ENCODE measurements around the gene CTIF.

Gene CTIF

DNA sequence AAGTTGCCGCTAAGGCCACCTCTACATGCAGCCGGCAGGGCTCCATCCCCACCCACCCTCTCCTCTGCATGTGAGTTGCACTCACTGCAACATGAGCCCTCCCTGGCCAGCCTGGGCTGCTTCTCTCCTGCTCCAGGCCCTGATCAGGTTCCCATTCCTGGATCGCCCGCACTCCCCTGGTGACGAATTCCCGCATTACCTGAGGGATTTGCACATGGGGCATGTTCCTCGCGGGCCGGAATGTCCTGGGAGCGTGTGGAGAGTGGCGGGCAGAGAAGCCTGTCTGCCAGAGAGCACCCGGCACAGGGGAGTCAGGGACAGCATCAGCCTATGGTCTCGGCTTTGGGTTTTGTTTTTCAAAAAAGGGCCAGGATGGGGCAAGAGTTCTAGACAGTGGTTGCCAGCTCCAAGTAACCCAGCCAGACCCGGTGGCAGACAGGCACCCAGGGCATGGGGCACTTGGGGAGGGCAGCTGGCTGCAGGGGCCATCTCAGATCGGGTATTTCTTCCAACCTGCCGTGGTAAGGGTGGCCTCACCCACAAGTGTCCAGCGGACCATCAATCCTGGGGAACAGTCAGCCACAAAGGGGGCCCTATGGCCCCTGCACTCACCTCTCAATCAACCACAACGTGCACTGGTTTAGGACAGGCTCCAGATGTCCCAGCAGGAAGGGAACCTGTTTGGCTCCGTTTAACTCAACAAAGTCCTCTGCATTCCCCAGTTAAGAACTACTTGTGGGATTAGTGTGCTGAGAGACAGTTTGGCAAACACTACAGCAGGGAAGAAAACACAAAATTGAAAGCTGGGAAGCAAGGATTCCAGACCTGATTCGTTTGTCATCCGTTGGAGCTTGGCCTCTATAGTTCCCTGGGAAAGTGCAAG lies 224.2 kb downstream of the CTIF start:
- no peaks in the 10 kb centered on the region for H3K27me3 ChIP-seq
- H3K4me1 ChIP-seq: no peaks in the 10 kb centered on the region
- no peaks in the 10 kb centered on the region for H3K9me3 ChIP-seq
- no peak overlapping the region for H3K4me3 ChIP-seq (ENCODE audit: low read depth, low read length)
- DNase-seq: no peak
- no peaks in the 10 kb centered on the region for H3K36me3 ChIP-seq
- TF ChIP-seq, protein P1, sequence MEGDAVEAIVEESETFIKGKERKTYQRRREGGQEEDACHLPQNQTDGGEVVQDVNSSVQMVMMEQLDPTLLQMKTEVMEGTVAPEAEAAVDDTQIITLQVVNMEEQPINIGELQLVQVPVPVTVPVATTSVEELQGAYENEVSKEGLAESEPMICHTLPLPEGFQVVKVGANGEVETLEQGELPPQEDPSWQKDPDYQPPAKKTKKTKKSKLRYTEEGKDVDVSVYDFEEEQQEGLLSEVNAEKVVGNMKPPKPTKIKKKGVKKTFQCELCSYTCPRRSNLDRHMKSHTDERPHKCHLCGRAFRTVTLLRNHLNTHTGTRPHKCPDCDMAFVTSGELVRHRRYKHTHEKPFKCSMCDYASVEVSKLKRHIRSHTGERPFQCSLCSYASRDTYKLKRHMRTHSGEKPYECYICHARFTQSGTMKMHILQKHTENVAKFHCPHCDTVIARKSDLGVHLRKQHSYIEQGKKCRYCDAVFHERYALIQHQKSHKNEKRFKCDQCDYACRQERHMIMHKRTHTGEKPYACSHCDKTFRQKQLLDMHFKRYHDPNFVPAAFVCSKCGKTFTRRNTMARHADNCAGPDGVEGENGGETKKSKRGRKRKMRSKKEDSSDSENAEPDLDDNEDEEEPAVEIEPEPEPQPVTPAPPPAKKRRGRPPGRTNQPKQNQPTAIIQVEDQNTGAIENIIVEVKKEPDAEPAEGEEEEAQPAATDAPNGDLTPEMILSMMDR (IDR thresholded peaks at IDR 0.05; ENCODE audit: low read depth, low read length): no peak

DNA sequence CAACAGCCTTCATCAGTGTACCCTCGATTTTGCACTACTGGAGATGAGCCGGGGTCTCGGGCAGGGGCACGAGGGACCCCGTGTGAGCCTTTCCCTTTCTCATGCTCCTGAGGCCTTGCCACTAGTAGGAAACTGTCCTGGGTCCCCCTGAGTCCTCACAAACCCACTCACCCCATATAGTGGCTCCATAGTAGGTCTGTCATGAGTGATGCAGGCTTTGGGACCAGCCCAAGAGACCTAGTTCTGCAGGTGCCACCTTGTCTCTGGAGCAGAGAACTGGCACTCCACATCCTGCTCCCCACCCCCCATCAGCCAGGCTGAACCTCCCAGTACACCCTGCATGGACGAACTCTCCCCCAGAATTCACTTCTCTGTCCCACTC lies 224.9 kb downstream of the CTIF start:
- H3K9me3 ChIP-seq: no peaks in the 10 kb centered on the region
- H3K4me3 ChIP-seq (ENCODE audit: low read depth, low read length): no peak overlapping the region
- no peaks in the 10 kb centered on the region for H3K4me1 ChIP-seq
- TF ChIP-seq, protein P1 (IDR thresholded peaks at IDR 0.05; ENCODE audit: low read depth, low read length): no peak
- H3K27me3 ChIP-seq: no peaks in the 10 kb centered on the region
- DNase-seq: no peak
- no peaks in the 10 kb centered on the region for H3K36me3 ChIP-seq

DNA sequence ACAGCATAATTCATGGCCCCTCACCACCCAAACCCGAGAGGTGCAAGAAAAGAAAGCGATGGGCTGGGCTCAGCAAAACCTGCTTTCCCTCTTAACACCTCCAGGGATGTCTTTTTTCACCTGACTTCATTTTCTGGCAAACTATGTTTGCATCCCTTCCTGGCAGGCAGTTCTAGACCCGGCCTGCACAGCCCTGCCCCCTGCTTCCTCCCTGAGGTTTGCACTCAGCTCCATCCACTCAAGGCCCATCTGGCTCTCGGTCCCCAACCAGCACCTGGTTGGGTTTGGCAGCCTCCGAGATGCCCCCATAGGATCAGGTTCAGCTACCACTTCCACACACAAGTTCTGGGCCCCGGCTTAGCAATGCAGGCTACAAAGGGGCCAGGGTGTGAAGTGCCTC lies 226.2 kb downstream of the CTIF start:
- H3K4me1 ChIP-seq: no peaks in the 10 kb centered on the region
- TF ChIP-seq, protein P1 (IDR thresholded peaks at IDR 0.05; ENCODE audit: low read depth, low read length): no peak
- H3K36me3 ChIP-seq: no peaks in the 10 kb centered on the region
- H3K27me3 ChIP-seq: no peaks in the 10 kb centered on the region
- no peak for DNase-seq
- H3K9me3 ChIP-seq: no peaks in the 10 kb centered on the region
- H3K4me3 ChIP-seq (ENCODE audit: low read depth, low read length): no peak overlapping the region

DNA sequence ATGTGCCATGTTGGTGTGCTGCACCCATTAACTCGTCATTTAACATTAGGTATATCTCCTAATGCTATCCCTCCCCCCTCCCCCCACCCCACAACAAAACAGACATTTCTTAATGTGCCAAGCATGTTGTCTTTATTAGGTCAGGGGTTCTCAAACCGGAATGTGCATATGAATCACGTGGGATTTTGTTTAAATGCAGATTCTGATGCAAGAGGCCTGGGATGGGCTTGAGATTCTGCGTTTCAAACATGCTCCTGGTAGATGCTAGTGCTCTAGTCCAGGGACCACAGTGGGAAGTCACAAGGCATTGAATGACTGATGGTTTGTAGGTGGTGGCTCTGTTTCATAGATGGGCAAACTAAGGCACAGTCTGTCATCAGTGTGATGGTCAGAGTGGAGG lies 227.2 kb downstream of the CTIF start:
- TF ChIP-seq, protein P1 (IDR thresholded peaks at IDR 0.05; ENCODE audit: low read depth, low read length): no peak
- H3K4me3 ChIP-seq (ENCODE audit: low read depth, low read length): no peak overlapping the region
- H3K36me3 ChIP-seq: no peaks in the 10 kb centered on the region
- H3K4me1 ChIP-seq: no peaks in the 10 kb centered on the region
- DNase-seq: no peak
- no peaks in the 10 kb centered on the region for H3K27me3 ChIP-seq
- H3K9me3 ChIP-seq: no peaks in the 10 kb centered on the region

DNA sequence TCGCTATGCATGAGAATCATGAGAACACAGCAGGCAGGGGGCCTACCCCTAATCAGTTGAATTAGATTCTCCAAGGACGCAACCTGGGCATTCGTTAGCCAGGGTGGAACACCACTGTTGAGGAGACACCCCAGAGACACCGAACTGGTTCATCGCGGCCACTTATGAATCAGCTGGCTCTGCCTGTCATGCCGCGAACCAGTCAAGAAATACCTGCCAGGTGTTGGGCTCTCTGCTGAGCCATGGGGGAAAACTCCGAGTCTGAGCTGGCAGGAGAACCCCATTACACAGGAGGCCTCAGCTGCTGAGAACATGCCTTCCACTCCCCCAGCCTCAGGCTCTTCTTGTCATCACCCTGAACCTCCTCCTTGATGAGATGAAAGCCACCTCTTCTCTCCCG lies 227.7 kb downstream of the CTIF start:
- DNase-seq: no peak
- H3K9me3 ChIP-seq: no peaks in the 10 kb centered on the region
- TF ChIP-seq, protein P1 (IDR thresholded peaks at IDR 0.05; ENCODE audit: low read depth, low read length): no peak
- H3K27me3 ChIP-seq: no peaks in the 10 kb centered on the region
- no peaks in the 10 kb centered on the region for H3K36me3 ChIP-seq
- no peaks in the 10 kb centered on the region for H3K4me1 ChIP-seq
- no peak overlapping the region for H3K4me3 ChIP-seq (ENCODE audit: low read depth, low read length)

DNA sequence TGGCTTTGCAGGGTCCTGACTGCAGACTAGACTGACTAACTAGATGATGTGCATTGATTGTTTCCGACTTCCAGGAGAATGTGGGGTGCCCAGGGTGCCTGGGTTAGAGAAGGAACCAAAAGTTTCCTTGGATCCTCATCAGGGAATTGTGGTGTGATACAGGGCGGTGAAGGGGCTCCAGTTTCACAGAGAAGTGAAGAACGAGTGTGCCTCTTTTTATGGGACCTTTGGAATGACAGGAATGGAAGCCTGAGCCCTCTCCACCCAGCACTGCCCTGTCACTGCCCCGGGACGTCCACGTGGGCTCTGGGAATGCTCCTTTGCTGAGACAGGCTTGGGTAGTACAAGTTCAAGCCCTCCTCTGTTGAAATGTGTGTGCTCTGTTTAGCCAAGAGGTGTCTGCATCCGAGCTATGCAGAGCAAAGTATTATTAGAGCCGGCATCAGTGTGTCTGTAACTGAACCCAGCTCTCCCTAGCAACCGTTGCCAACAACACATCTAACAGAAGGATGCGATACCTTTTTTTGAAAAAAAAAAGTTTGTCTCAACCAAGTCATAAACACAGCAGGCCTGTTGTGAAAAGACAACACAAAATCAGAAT lies 228.4 kb downstream of the CTIF start:
- H3K9me3 ChIP-seq: no peaks in the 10 kb centered on the region
- TF ChIP-seq, protein P1 (IDR thresholded peaks at IDR 0.05; ENCODE audit: low read depth, low read length): no peak
- H3K27me3 ChIP-seq: no peaks in the 10 kb centered on the region
- no peaks in the 10 kb centered on the region for H3K36me3 ChIP-seq
- DNase-seq: no peak
- H3K4me1 ChIP-seq: no peaks in the 10 kb centered on the region
- no peak overlapping the region for H3K4me3 ChIP-seq (ENCODE audit: low read depth, low read length)

All from BE2C (cell line).